IMR-90 (cell line): ENCODE measurements around the gene IP6K1. TPM values are rescaled to one million over a fixed set of nuclear protein-coding genes. Genes with fewer than 3 reads are reported as not detected.

Experiments used
- ATAC-seq: fragments of 200-7000 bp; cut with Tn5 transposase; 2 replicates; pipeline ENCODE4 v1.9.1; 2020; ENCODE audit warnings: low read depth, mild to moderate bottlenecking, moderate library complexity
- BruUV-seq: library from RNA; stranded (reverse); fragments of 400-500 nt; replicated peaks from 2 replicates; lab custom pipeline; 2021; lab: Mats Ljungman, UMichigan
- CTCF ChIA-PET: fragments of 300-600 bp; formaldehyde crosslinking; extraction: SDS; loops from one replicate; lab custom pipeline; 2021; ENCODE audit warnings: antibody characterized with exemption; lab: Yijun Ruan, JAX
- POLR2A ChIA-PET: fragments of 300-600 bp; sonication (Branson Sonifier 250); formaldehyde crosslinking; loops from one replicate; lab custom pipeline; 2022; ENCODE audit warnings: antibody characterized with exemption; ENCODE audit not compliant: unreplicated experiment; lab: Charles Lee
- DNase-seq: peaks from one replicate; pipeline ENCODE4 v3.0.0; 2013
- H2AFZ ChIP-seq: replicated peaks from 2 replicates; pipeline ENCODE3; 2013; ENCODE audit warnings: low read length, mild to moderate bottlenecking; ENCODE audit not compliant: poor library complexity
- H2AK5ac ChIP-seq: 2 replicates; pipeline ENCODE4 v1.6.1; 2013; ENCODE audit warnings: low read depth, low read length, inconsistent platforms
- H2AK9ac ChIP-seq: replicated peaks from 2 replicates; pipeline ENCODE3; 2013; ENCODE audit warnings: mild to moderate bottlenecking, low read depth, low read length, moderate library complexity; ENCODE audit not compliant: poor library complexity
- H2BK120ac ChIP-seq: 2 replicates; pipeline ENCODE4 v1.6.1; 2013; ENCODE audit warnings: low read depth, low read length, inconsistent platforms
- H2BK15ac ChIP-seq: 3 replicates; pipeline ENCODE4 v1.6.1; 2013; ENCODE audit warnings: low read depth, low read length, inconsistent platforms
- H2BK20ac ChIP-seq: 2 replicates; pipeline ENCODE4 v1.6.1; 2013; ENCODE audit warnings: low read depth, mild to moderate bottlenecking, inconsistent platforms, low read length, moderate library complexity
- H2BK5ac ChIP-seq: 2 replicates; pipeline ENCODE4 v1.6.1; 2013; ENCODE audit warnings: mild to moderate bottlenecking, low read depth, low read length, inconsistent platforms; ENCODE audit not compliant: poor library complexity, severe bottlenecking
- H3K14ac ChIP-seq: replicated peaks from 2 replicates; pipeline ENCODE4 v1.6.1; 2013; ENCODE audit warnings: low read depth, low read length, inconsistent platforms
- H3K18ac ChIP-seq: 2 replicates; pipeline ENCODE4 v1.6.1; 2013; ENCODE audit warnings: low read depth, low read length, control low read depth
- H3K23ac ChIP-seq: 2 replicates; pipeline ENCODE4 v1.6.1; 2013; ENCODE audit warnings: low read depth, low read length, inconsistent platforms
- H3K27ac ChIP-seq: 2 replicates; pipeline ENCODE4 v1.5.1; 2013; ENCODE audit warnings: mild to moderate bottlenecking, control low read depth, low read length; ENCODE audit not compliant: insufficient read depth
- H3K27me3 ChIP-seq: 2 replicates; pipeline ENCODE4 v1.6.1; 2013; ENCODE audit warnings: low read length; ENCODE audit not compliant: control insufficient read depth, insufficient read depth
- H3K36me3 ChIP-seq: 2 replicates; pipeline ENCODE4 v1.6.1; 2013; ENCODE audit warnings: low read length, mixed read lengths; ENCODE audit not compliant: control insufficient read depth, insufficient read depth
- H3K4ac ChIP-seq: 2 replicates; pipeline ENCODE4 v1.6.1; 2013; ENCODE audit warnings: low read depth, low read length, inconsistent platforms
- H3K4me1 ChIP-seq: 2 replicates; pipeline ENCODE4 v1.6.1; 2013; ENCODE audit warnings: low read length, mixed read lengths; ENCODE audit not compliant: control insufficient read depth, insufficient read depth
- H3K4me2 ChIP-seq: 2 replicates; pipeline ENCODE4 v1.6.1; 2013; ENCODE audit warnings: low read depth, mild to moderate bottlenecking, control low read depth, low read length, moderate library complexity
- H3K4me3 ChIP-seq: 2 replicates; pipeline ENCODE4 v1.5.1; 2013; ENCODE audit warnings: low read depth, mild to moderate bottlenecking, control low read depth, low read length, moderate library complexity; ENCODE audit not compliant: insufficient read depth
- H3K56ac ChIP-seq: 2 replicates; pipeline ENCODE4 v1.6.1; 2013; ENCODE audit warnings: low read length, inconsistent platforms; ENCODE audit not compliant: insufficient read depth; ENCODE audit errors: extremely low read depth
- H3K79me1 ChIP-seq, 2 experiments: 2 replicates each; pipeline ENCODE4 v1.6.1; 2013; ENCODE audit warnings: low read length in 2 of 2, inconsistent platforms in 1 of 2, low read depth in 1 of 2
- H3K9ac ChIP-seq: 2 replicates; pipeline ENCODE4 v1.6.1; 2013; ENCODE audit warnings: low read depth, low read length, control low read depth
- H3K9me1 ChIP-seq: 2 replicates; pipeline ENCODE4 v1.6.1; 2013; ENCODE audit warnings: low read length, inconsistent platforms; ENCODE audit not compliant: insufficient read depth
- H3K9me3 ChIP-seq: 2 replicates; pipeline ENCODE4 v1.6.1; 2013; ENCODE audit warnings: low read length; ENCODE audit not compliant: control insufficient read depth, insufficient read depth
- H4K20me1 ChIP-seq: 2 replicates; pipeline ENCODE4 v1.6.1; 2013; ENCODE audit warnings: low read length, inconsistent platforms; ENCODE audit not compliant: insufficient read depth
- H4K5ac ChIP-seq: 2 replicates; pipeline ENCODE4 v1.6.1; 2013; ENCODE audit warnings: mild to moderate bottlenecking, low read depth, low read length, control low read depth
- H4K8ac ChIP-seq, 2 experiments: 2 replicates each; pipeline ENCODE4 v1.6.1; 2013; ENCODE audit warnings: low read depth in 2 of 2, low read length in 2 of 2, control low read depth in 1 of 2, inconsistent platforms in 1 of 2
- H4K91ac ChIP-seq: 2 replicates; pipeline ENCODE4 v1.6.1; 2013; ENCODE audit warnings: low read depth, low read length, inconsistent platforms; ENCODE audit not compliant: insufficient read depth
- RFX5 ChIP-seq: IDR thresholded peaks from 2 replicates; pipeline ENCODE4 v1.8.0; 2012; ENCODE audit warnings: low read depth, mild to moderate bottlenecking, low read length, moderate library complexity
- WGBS, 2 experiments: methylation state at CpG; one replicate each; pipeline versions ENCODE4 v1.1.5 to v1.1.7; 2013; ENCODE audit warnings: missing lambda C conversion rate in 2 of 2; ENCODE audit not compliant: insufficient read length in 1 of 2; ENCODE audit errors: extremely low coverage in 2 of 2; 5-methylcytosine and 5-hydroxymethylcytosine counted together
- dilution Hi-C: fragments of 300-500 bp; cut with HindIII; formaldehyde crosslinking; loops from one replicate; pipeline ENCODE4 v1.14.3; 2018; ENCODE audit warnings: low sequenced_read_pairs; ENCODE audit not compliant: unreplicated experiment
- in situ Hi-C: fragments of 300-500 bp; cut with MboI; formaldehyde crosslinking; loops from 3 replicates; pipeline ENCODE4 v1.14.3; 2019; ENCODE audit warnings: low sequenced_read_pairs, inconsistent platforms, mixed read lengths
- intact Hi-C: fragments of 100-400 bp; cut with micrococcal nuclease; formaldehyde crosslinking; loops from 2 replicates; pipeline ENCODE4 v1.10.0; 2022
- polyA plus RNA-seq, 3 experiments: library from polyadenylated mRNA; depleted of rRNA; stranded (reverse); fragments of >200 nt; gene quantifications; 2 replicates each; pipeline ENCODE4 v1.2.3, GENCODE V29; 2012; ENCODE audit warnings: low replicate concordance in 1 of 3
- total RNA-seq: library from RNA; depleted of rRNA; stranded (reverse); fragments of >200 nt; gene quantifications from 2 replicates; pipeline ENCODE4 v1.2.3, GENCODE V29; 2012

Gene IP6K1
- total and polyA plus RNA-seq, 2 of the 4 experiments (the other 2 are of a cell fraction), result 28.3 to 28.7 TPM

- no TSS peak for BruUV-seq
- no peak for TF ChIP-seq RFX5
- Histone ChIP-seq H3K23ac (no peak overlapping the region), H3K14ac (no peak overlapping the region), H3K36me3 (peaks cover 7% of the 10 kb centered on the region), H3K9me1 (peaks cover 5% of the 10 kb centered on the region; the same call in 1 of the 2 replicates), H3K4ac (no peak overlapping the region), H3K27me3 (no peaks in the 10 kb centered on the region), H2BK20ac (no peak overlapping the region), H3K4me3 (no peak overlapping the region), H3K79me1 (peaks cover 30 to 53% of the 10 kb centered on the region in 2 experiments), H2AK5ac (no peak overlapping the region), H4K8ac (no peak overlapping the region), H3K27ac (no peak overlapping the region), H2BK5ac (no peak overlapping the region), H4K20me1 (peaks cover 52% of the 10 kb centered on the region), H3K4me1 (no peaks in the 10 kb centered on the region), H3K18ac (no peak overlapping the region), H2BK120ac (no peak overlapping the region), H3K4me2 (no peak overlapping the region), H3K9ac (no peak overlapping the region), H3K56ac (no peak overlapping the region), H3K9me3 (no peaks in the 10 kb centered on the region), H2AK9ac (no peak overlapping the region), H4K91ac (no peak overlapping the region), H2AFZ (no peak overlapping the region), H4K5ac (no peak overlapping the region), H2BK15ac (no peak overlapping the region)
- ChIA-PET CTCF (no interaction called here), POLR2A (no interaction called here)
- dilution Hi-C loops, result no loop called here
- WGBS, 2 experiments, result no CpG with 5 or more reads among the region's 4 CpGs
- intact Hi-C loops, result no loop called here
- in situ Hi-C loops, result no loop called here
- no peak for DNase-seq
- no peak for ATAC-seq
Observed at GRCh38 chr3:49763981-49764380, 22.4 kb downstream of the IP6K1 start.
